B cell (primary cell): ENCODE data around the gene NLRP11.

Source experiments
- EZH2 ChIP-seq: IDR thresholded peaks from 2 replicates; pipeline ENCODE4 v1.6.1; 2012; ENCODE audit warnings: borderline replicate concordance, low read depth, mild to moderate bottlenecking, moderate library complexity, low read length; ENCODE audit not compliant: insufficient read depth, poor library complexity, severe bottlenecking
- TF ChIP-seq, protein P1 (sequence below): fragments of 200-600 bp; IDR thresholded peaks from one replicate; pipeline ENCODE4 v1.8.0; 2022; ENCODE audit warnings: antibody characterized with exemption, mild to moderate bottlenecking

DNA sequence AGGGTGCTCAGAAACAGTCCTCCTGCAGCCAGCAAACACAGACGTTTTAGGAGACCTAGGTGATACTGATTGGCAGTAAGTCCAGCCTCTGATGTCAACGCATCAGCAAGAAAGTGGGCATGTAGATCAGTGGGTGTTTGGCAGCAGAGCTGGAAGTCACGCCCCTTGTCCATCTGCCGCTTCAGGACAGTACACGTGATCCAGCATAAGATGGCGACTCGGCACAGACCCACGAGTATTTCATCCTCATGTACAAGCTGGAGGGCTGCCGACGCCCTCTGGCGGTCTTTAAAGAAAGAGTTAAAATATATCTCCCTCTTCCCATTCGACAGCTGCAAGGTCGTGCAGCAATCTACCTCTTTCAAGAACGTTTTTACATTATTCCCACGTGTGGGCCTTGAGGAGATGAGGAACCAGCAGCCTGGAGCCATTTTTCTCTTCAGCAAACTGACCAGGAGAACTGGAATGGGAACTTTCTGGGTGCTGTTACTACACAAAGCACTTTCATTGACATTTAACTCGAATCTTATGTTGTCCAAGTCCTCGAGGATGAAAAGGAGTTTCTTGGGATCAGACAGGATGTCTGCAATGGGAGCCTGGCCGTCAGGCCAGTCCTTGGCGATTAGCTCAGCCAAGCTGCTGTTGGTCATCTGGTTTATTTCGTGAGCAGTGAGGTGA is 22.3 kb downstream of the NLRP11 start:
- TF ChIP-seq, protein P1, sequence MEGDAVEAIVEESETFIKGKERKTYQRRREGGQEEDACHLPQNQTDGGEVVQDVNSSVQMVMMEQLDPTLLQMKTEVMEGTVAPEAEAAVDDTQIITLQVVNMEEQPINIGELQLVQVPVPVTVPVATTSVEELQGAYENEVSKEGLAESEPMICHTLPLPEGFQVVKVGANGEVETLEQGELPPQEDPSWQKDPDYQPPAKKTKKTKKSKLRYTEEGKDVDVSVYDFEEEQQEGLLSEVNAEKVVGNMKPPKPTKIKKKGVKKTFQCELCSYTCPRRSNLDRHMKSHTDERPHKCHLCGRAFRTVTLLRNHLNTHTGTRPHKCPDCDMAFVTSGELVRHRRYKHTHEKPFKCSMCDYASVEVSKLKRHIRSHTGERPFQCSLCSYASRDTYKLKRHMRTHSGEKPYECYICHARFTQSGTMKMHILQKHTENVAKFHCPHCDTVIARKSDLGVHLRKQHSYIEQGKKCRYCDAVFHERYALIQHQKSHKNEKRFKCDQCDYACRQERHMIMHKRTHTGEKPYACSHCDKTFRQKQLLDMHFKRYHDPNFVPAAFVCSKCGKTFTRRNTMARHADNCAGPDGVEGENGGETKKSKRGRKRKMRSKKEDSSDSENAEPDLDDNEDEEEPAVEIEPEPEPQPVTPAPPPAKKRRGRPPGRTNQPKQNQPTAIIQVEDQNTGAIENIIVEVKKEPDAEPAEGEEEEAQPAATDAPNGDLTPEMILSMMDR: peak; percentile 78
- TF ChIP-seq EZH2: no peak
